Hair follicular keratinocyte (primary cell): Measurements from ENCODE around the gene ERICH6B. TPM values are rescaled to one million over a fixed set of nuclear protein-coding genes. Genes with fewer than 3 reads are reported as not detected.

Experiments
- total RNA-seq: library from RNA; depleted of rRNA; stranded (reverse); fragments of >200 nt; gene quantifications from 2 replicates; pipeline ENCODE4 v1.2.3, GENCODE V29; 2015

The ERICH6B gene
- total RNA-seq = not detected in 2 replicates

GRCh38 chr13:45615501-45616101 is at the start of gene ERICH6B:
ERICH6B (minus strand) TSS chr13:45615739; CDS start chr13:45597005, 18,734 bp downstream.

Other genes with a start within 250 kb of the ERICH6B start
- 4.0 and 11.0 TPM in 2 replicates for gene SLC25A30, start 197.4 kb downstream of the ERICH6B start, total RNA-seq
- 25.9 and 38.1 TPM in 2 replicates for gene COG3, start 150.8 kb downstream of the ERICH6B start, total RNA-seq
- gene CBY2, start 86.6 kb upstream of the ERICH6B start, total RNA-seq = not detected in 2 replicates
- 0.04 and 0.08 TPM in 2 replicates for gene SIAH3, start 236.0 kb upstream of the ERICH6B start, total RNA-seq